Measurements from ENCODE around the gene SLC28A3. TPM values are rescaled to one million over a fixed set of nuclear protein-coding genes. Genes with fewer than 3 reads are reported as not detected.
"Not testable (repeated sequence)": the region's sequence is repeated elsewhere in the genome, so short reads cannot be mapped to it uniquely, and the experiment has no call there.

SLC28A3 gene
- total RNA-seq, 2 donors from 2014 or later = 0.11 TPM; not detected in 1

DNA sequence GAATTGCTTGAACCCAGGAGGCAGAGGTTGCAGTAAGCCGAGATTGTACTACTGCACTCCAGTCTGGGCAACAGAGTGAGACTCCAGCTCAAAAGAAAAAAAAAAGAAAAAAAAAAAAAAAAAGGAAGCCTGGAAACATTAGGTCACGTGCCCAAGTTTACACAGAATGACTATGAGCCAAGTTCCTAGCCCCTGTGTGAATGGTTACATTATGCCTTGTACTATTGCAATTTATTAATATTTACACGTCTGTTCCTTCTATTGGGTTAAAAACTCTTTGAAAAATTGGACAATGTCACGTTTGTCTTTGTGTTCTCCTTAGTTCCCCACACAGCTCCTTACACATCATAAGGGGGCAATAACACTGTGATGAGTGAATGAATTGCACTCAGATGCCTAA, 33.5 kb upstream of the SLC28A3 start:
- 93% methylated on average over 2 to 4 of the region's 4 CpGs for WGBS, 2 experiments (ENCODE audit: insufficient coverage in 1 of 2, insufficient read length in 1 of 2)

GRCh38 chr9:84371737-84372136, 31.2 kb upstream of the SLC28A3 start:
- H3K4me1 Mint-ChIP-seq = peaks cover 24% of the 10 kb centered on the region
- H3K27ac Mint-ChIP-seq = no peak overlapping the region
- Histone ChIP-seq H3K9me3 (ENCODE audit: control insufficient read depth, low read length) (no peaks in the 10 kb centered on the region), H3K27me3 (ENCODE audit: control insufficient read depth, insufficient read depth, low read length, poor library complexity, severe bottlenecking) (no peaks in the 10 kb centered on the region), H3K9ac (ENCODE audit: extremely low read depth, low read length, poor library complexity, severe bottlenecking) (no peak overlapping the region), H3K36me3 (ENCODE audit: control insufficient read depth, insufficient read depth, low read length) (no peaks in the 10 kb centered on the region), H3K27ac (ENCODE audit: low read depth, low read length) (no peak overlapping the region), H3K4me1 (ENCODE audit: control insufficient read depth, insufficient read depth, low read length) (peaks cover 11% of the 10 kb centered on the region), H3K4me3 (ENCODE audit: low read length) (no peak overlapping the region)
- H3K27me3 Mint-ChIP-seq (ENCODE audit: insufficient read depth) = no peaks in the 10 kb centered on the region
- 91 to 97% methylated on average over 2 of the region's 2 CpGs for WGBS, 2 experiments (ENCODE audit: insufficient coverage in 1 of 2, insufficient read length in 1 of 2)
- H3K4me3 Mint-ChIP-seq = no peak overlapping the region
- no peaks in the 10 kb centered on the region for H3K9me3 Mint-ChIP-seq
- no peak for DNase-seq
- H3K36me3 Mint-ChIP-seq (ENCODE audit: low read depth) = no peaks in the 10 kb centered on the region
- TF ChIP-seq, protein P1, sequence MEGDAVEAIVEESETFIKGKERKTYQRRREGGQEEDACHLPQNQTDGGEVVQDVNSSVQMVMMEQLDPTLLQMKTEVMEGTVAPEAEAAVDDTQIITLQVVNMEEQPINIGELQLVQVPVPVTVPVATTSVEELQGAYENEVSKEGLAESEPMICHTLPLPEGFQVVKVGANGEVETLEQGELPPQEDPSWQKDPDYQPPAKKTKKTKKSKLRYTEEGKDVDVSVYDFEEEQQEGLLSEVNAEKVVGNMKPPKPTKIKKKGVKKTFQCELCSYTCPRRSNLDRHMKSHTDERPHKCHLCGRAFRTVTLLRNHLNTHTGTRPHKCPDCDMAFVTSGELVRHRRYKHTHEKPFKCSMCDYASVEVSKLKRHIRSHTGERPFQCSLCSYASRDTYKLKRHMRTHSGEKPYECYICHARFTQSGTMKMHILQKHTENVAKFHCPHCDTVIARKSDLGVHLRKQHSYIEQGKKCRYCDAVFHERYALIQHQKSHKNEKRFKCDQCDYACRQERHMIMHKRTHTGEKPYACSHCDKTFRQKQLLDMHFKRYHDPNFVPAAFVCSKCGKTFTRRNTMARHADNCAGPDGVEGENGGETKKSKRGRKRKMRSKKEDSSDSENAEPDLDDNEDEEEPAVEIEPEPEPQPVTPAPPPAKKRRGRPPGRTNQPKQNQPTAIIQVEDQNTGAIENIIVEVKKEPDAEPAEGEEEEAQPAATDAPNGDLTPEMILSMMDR (conservative IDR thresholded peaks at IDR 0.05) = no peak

More for the DNA sequence above, 33.5 kb upstream of the SLC28A3 start:
- Mint-ChIP-seq H3K27me3 (ENCODE audit: insufficient read depth) (no peaks in the 10 kb centered on the region), H3K36me3 (ENCODE audit: low read depth) (no peaks in the 10 kb centered on the region), H3K27ac (no peak overlapping the region), H3K9me3 (no peaks in the 10 kb centered on the region), H3K4me1 (peaks cover 8% of the 10 kb centered on the region), H3K4me3 (no peak overlapping the region)
- Histone ChIP-seq H3K27me3 (ENCODE audit: control insufficient read depth, insufficient read depth, low read length, poor library complexity, severe bottlenecking) (no peaks in the 10 kb centered on the region), H3K27ac (ENCODE audit: low read depth, low read length) (no peak overlapping the region), H3K4me3 (ENCODE audit: low read length) (no peak overlapping the region), H3K9me3 (ENCODE audit: control insufficient read depth, low read length) (no peaks in the 10 kb centered on the region), H3K36me3 (ENCODE audit: control insufficient read depth, insufficient read depth, low read length) (no peaks in the 10 kb centered on the region), H3K9ac (ENCODE audit: extremely low read depth, low read length, poor library complexity, severe bottlenecking) (no peak overlapping the region), H3K4me1 (ENCODE audit: control insufficient read depth, insufficient read depth, low read length) (peaks cover 4% of the 10 kb centered on the region)
- DNase-seq = no peak
- TF ChIP-seq, protein P1 (conservative IDR thresholded peaks at IDR 0.05) = no peak

- no peaks in the 10 kb centered on the region for H3K27me3 Mint-ChIP-seq (ENCODE audit: insufficient read depth)
- Histone ChIP-seq H3K4me1 (ENCODE audit: control insufficient read depth, insufficient read depth, low read length) (peaks cover 11% of the 10 kb centered on the region), H3K27me3 (ENCODE audit: control insufficient read depth, insufficient read depth, low read length, poor library complexity, severe bottlenecking) (no peaks in the 10 kb centered on the region), H3K9ac (ENCODE audit: extremely low read depth, low read length, poor library complexity, severe bottlenecking) (no peak overlapping the region), H3K9me3 (ENCODE audit: control insufficient read depth, low read length) (no peaks in the 10 kb centered on the region), H3K4me3 (ENCODE audit: low read length) (no peak overlapping the region), H3K36me3 (ENCODE audit: control insufficient read depth, insufficient read depth, low read length) (no peaks in the 10 kb centered on the region), H3K27ac (ENCODE audit: low read depth, low read length) (no peak overlapping the region)
- H3K36me3 Mint-ChIP-seq (ENCODE audit: low read depth) = no peaks in the 10 kb centered on the region
- TF ChIP-seq, protein P1 (conservative IDR thresholded peaks at IDR 0.05) = no peak
- H3K27ac Mint-ChIP-seq = no peak overlapping the region
- DNase-seq = no peak
- H3K4me1 Mint-ChIP-seq = peaks cover 22% of the 10 kb centered on the region
- no peak overlapping the region for H3K4me3 Mint-ChIP-seq
- H3K9me3 Mint-ChIP-seq = no peaks in the 10 kb centered on the region
- WGBS, 2 experiments (ENCODE audit: insufficient coverage in 1 of 2, insufficient read length in 1 of 2) = 100% methylated on average over 2 of the region's 3 CpGs; no CpG with 5 or more reads in 1 of the 2 experiments
Observed at GRCh38 chr9:84368601-84369000, 28.0 kb upstream of the SLC28A3 start.

GRCh38 chr9:84367726-84368125, 27.2 kb upstream of the SLC28A3 start:
- peak overlapping the region; percentile 79 for H3K27ac Mint-ChIP-seq
- H3K36me3 Mint-ChIP-seq (ENCODE audit: low read depth); H3K36me3 ChIP-seq (ENCODE audit: control insufficient read depth, insufficient read depth, low read length); H3K9me3 Mint-ChIP-seq; H3K27me3 ChIP-seq (ENCODE audit: control insufficient read depth, insufficient read depth, low read length, poor library complexity, severe bottlenecking); H3K4me3 ChIP-seq (ENCODE audit: low read length); H3K4me3 Mint-ChIP-seq; H3K27ac ChIP-seq (ENCODE audit: low read depth, low read length); H3K9ac ChIP-seq (ENCODE audit: extremely low read depth, low read length, poor library complexity, severe bottlenecking); H3K9me3 ChIP-seq (ENCODE audit: control insufficient read depth, low read length); H3K27me3 Mint-ChIP-seq (ENCODE audit: insufficient read depth): not testable (repeated sequence)
- peak; percentile 78 for DNase-seq
- 68 to 80% methylated on average over 5 to 10 of the region's 10 CpGs for WGBS, 2 experiments (ENCODE audit: insufficient coverage in 1 of 2, insufficient read length in 1 of 2)
- peaks cover 11% of the 10 kb centered on the region for H3K4me1 ChIP-seq (ENCODE audit: control insufficient read depth, insufficient read depth, low read length)
- H3K4me1 Mint-ChIP-seq = peaks cover 22% of the 10 kb centered on the region
